DMS79 (cell line): ENCODE data around the gene TM4SF18.
"Not testable (repeated sequence)": the region's sequence is repeated elsewhere in the genome, so short reads cannot be mapped to it uniquely, and the experiment has no call there.

ENCODE experiments used
- DNase-seq: peaks from one replicate; lab custom pipeline; 2025; lab: John Stamatoyannopoulos, UW

TM4SF18 gene, protein sequence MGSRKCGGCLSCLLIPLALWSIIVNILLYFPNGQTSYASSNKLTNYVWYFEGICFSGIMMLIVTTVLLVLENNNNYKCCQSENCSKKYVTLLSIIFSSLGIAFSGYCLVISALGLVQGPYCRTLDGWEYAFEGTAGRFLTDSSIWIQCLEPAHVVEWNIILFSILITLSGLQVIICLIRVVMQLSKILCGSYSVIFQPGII

DNA sequence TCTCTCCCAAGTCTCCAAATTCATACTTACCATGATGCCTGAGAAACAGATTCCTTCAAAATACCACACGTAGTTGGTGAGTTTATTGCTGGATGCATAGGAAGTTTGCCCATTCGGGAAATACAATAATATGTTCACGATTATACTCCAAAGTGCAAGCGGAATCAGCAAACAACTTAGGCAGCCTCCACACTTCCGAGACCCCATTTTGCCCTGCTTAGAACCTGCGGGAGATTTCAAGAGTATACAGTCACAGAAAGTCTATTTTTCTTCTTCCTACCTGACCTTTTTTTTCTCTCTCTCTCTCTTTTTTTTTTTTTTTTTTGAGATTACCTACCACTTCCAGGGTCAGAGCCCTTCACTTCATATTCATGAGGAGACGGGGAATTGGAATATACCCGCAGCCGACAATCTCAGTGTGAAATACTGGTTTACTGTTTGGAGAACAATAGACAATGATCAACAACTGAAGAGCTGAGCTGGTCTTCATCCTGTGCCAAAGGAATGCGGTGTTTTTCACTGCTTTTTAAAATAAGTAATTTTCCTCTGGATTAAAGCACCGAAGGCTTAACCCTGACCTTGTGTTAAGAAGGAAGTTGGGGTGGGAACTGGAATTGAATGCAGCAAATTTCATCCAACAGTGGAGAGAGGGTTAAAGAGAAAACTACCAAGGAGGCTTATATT, at the start of gene TM4SF18:
TSS of gene TM4SF18 (minus strand) at position 461 of the 684 bp plus-strand sequence. CDS start at position 207, 254 bp downstream.
- no peak for DNase-seq

DNA sequence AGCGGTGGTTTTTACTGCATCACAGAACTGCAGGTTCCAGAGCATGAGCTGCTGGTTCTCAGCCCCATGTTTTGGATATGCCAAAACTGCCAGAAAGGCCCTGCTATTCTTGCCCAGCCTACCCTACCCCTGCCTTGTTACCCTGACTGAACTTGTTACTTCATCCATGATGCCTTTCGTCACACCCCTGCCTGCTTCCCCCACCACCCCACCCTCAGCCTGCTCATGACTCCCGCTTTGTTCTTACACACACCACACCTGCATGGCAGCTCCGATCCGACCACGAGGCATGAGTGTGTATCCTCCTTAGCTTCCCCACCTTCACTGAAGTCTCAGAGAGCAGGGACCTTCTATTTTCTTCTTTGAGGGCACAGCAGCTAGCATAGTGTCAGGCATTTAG, 49.1 kb upstream of the TM4SF18 start:
- no peak for DNase-seq

DNA sequence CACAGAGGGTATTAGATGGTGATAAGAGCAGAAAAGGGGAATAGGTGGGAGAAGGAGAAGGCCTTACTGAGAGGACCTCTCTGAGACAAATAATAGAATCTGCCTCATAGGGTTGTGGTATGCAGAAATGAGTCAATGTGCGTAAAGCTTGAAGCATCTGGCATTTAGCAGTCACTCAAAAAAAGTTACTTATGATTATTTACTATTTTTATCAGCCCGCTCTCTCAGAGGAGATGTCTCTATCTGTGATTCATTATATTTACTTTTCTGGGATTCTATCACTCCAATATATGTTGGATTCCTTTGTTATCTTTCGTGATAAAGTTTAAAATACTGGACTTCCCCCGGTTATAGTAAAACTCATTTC, 48.6 kb upstream of the TM4SF18 start:
- DNase-seq: no peak

DNA sequence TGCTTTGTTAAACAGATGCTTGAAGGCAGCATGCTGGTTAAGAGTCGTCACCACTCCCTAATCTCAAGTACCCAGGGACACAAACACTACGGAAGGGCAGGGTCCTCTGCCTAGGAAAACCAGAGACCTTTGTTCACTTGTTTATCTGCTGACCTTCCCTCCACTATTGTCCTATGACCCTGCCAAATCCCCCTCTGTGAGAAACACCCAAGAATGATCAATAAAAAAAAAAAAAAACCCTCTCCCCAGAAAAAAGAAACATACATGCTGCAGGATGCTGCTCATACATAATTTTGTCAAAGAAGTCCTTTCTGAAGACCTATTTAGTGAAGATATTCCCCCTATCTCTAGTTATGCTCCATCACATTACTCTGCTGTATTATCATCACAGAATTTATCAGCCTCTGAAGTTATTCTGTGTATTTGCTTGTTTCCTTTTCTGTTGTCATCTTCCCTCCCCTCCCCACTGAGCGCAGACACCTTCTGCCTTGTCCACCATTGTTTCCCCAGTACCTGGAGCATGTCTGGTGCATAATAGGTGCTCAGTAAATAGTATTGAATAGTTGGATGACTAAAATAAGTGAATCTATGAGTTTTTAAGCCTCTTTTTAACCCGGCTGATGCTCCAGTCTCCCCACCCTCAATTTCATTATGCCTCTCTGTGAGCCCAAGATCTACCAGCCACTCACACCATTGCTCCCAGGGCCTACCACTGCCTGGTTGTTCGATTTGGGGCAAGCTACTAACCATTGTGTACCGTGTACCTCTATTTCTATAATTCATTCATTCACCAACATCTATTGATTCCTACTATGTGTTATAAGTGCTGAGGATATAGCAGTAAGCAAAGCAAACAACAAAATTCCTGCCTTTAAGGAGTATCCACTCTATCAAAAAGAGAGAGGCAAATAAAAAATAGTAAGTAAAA, 48.0 kb upstream of the TM4SF18 start:
- no peak for DNase-seq

DNA sequence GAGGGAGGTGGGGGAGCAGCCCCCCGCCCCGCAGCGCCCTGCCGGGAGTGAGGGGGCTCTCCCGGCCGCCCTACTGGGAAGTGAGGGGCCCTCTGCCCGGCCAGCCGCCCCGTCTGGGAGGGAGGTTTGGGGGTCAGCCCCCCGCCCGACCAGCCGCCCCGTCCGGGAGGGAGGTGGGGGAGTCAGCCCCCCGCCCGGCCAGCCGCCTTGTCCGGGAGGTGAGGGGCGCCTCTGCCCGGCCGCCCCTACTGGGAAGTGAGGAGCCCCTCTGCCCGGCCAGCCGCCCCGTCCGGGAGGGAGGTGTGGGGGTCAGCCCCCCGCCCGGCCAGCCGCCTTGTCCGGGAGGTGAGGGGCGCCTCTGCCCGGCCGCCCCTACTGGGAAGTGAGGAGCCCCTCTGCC, 46.8 kb upstream of the TM4SF18 start:
- not testable (repeated sequence) for DNase-seq

DNA sequence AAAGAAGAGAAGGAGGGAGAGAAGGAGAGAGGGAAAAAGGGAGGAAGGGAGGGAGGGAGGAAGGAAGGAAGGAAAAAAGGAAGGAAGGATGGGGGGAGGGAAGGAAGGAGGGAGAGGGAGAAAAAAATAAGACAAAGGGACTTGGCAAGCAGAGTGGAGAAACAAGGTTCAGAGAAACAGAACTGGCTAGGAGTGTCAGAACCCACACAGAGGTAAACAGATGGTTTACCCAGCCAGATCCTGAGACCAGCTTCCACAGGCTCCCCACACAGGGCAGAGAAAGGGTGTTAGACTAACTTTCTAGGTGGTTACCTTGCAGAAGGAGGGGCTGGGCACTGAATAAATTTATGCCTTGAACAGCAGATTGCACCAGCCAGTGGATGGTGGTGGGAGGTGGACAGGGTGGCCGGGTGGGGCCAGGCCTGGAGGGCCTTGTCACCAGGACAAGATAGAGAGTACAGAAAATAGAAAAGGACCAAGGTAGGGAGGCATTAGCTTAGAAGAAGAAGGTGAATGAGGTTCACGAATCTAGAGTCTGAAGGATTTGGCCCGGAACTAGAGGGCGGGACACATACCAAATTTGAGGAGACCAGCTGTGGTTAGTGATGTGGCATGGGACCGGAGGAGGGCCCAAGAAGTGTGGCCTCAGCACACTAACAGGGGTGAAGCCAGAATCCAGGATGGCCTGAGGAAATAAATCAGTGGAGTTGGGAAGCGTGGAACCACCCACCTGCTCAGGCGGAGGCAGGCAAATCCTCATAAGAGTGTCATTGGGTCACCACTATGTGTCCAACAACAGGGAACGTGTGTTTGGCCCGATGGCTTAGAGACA, 45.3 kb upstream of the TM4SF18 start:
- DNase-seq: no peak

DNA sequence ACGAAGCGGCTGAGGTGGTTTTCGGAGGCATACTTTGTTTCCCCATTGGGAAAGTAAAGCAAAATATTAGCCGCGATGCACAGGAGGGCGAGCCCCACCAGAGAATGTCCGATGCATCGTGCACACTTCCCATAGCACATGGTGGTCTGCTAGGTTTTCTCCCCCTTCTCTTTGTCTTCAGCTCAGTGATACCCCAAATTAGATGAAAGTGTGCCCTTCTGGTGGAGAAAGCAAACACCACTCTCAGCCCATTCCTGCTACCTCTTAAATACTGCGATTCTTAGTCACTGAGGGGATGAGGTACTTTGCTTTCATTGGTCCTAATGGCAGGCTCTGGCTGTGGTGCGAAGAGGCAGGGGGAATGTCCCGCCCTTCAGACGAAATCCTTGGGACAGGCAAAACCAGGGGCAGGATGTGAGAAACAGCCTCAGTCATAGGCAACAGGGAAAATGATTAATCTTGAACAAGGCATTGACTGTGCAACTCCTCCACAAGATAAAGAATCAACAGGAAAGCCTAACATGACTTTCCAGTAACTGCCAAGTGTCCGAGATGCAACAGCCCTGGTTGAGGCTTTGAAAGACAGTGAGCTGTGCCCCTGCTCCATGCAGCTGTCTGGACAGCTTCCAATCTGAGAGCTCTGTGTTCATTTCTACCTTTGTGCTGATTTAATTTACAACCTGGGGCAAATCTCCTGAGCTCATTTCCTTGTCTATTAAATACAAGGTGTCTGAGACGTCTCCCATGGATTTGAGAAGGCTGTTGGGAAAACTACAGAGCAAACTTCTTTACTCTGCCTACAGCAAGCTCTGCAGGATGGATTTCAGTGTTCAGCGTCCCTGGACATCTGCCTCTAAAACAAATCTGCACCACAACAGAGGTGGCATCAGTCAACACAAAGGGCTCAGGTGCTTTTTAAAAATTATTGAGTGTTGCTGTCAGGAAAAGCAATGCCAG, 44.2 kb upstream of the TM4SF18 start, which contains the start of gene TM4SF1:
TSS of gene TM4SF1 (minus strand) at position 242 of the 957 bp plus-strand sequence. CDS start at position 140, 102 bp downstream.
- DNase-seq: no peak

DNA sequence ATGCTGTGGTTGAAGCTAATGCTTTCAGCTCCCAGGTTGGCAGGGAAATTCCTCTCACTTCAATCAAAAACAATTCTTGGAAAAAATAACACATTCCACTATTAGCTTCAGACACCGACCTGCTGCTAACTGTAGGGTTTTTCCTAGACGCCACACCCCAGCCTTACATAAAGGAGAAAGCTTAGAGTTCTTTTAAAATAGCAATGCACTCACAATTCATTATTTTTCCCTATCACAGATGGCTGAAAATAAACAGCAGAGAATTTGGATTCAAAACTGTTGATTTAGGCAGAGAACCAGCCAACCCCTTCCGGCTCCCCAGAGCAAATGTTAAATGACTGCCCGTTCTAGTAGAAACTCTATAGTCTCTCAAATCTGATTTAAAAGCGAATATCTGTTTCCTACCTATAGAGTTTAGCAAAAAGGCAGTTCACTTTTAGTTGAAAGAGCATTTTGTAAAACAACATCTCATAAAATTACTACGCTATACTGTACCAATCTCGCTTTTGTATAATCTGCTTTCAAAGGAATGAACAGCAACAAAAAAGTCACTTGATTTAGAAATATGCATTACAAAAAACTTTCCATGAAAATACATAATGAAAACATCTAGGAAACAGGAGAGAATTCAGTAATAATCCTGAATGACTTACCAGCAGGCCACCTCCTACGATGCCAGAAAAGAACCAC, 43.4 kb upstream of the TM4SF18 start:
- DNase-seq: no peak

DNA sequence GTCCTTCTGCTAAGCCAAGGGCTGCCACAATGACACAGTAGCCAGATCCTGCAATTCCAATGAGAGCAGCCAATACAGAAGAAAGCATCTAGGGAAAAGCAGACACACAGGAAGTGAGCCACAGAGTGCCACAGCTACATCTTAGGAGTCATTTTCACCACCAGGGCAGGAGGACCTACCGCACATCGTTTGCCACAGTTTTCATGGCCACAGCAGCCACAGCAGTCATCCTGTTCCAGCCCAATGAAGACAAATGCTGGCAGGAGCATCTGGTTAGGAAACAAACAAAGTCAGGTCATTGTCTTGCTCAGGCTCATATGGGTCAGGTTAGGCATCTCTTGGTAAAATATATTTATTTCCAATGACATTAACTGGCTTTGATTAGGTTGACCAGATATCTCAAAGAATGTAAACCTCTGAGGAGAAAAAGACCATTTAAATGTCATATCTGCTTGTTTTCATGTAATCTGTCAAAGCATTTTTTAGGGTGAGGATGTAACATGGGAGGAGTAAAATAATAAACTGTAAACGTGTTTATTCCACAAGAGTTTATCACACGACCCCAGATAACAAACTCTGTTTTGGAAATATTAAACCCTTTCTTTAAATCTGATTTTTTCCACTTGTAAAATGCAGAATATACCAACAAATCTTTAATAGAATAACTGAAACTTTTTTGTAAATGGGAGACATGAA, 42.2 kb upstream of the TM4SF18 start:
- DNase-seq: no peak

DNA sequence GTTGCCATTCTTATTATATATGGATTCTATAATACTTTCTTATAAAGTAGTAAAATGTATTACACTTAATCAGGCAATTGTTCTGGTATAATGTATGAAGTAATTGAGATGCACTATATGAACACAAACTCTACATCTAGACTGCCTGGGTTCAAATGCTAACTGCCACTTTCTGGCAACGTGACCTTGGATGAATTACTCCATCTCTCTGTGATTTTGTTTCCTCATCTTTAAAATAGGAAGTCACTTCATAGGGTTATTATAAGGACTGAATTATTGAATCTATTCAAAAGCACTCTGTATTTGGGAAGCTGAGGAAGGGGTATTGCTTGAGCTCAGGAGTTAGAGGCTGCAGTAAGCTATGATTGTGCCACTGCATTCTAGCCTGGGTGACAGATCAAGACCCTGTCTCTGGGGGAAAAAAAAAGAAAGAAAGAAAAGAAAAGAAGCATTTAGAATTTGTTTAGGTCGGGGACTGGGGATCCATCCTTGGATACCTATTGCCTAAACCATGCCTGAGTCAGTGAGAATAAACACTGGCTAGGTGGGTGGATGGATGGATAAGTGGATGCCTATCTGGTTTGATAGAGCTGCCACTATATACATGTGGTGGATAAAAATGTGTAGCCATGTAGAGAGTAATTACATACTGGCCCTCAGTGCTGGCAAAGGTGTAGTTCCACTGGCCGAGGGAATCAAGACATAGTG, 41.5 kb upstream of the TM4SF18 start:
- DNase-seq: no peak

DNA sequence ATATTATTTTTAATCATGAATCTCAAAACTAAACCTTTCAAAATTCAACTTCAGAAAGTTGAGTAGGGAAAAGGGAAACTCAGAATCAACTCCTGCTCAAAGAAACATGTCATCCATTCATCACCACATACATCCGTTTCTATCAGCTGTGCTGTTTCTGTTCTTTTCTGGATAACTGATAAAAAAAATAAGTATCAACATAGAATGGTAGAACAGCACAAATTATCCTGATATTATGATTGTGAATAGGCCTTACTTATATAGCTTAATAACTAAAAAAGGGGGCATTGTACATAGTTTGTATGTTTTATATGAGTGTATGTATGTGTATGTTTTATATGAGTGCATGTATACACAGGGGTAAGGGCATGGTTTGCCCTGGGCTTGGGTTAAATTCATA, 41.0 kb upstream of the TM4SF18 start:
- no peak for DNase-seq

DNA sequence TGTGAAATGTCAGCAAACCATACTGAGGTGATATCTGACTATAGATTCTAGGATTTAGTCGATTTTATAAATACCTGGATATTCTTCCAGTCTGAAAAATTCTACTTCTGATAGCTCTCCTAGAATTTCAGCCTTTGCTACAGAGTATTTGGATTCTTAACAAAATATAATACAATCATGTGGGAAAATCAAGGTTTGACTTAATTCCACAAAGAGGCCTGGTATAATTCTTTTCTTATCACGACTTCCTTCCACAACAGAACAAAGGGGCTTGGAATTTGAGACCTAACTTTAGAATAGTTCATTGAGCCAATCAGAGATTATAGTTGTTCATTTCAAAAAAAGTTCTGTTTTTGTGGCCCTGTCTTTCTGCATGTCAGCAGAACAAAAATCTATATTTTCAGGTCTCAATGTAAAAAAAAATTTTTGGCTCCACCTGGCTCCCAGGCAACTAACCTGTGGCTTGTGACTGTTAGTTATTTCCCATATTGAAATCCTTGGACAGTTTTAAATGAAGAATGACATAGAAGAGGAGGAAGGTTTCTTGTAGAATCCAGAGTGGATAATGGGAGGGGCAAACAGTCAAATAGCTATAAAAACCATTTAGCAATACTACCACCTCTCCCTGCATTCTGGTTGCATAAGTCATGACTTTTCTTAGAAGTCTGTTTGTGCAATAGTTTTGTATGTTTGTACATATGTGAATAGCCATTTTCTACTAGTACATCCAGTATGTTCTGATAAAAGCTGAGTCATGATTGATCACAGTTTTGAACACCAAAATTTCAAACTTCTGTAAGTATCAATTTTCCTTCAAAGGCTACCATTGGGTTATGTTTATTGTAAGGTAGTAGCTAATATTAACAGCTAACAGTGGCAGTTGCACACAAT, 40.0 kb upstream of the TM4SF18 start:
- no peak for DNase-seq

DNA sequence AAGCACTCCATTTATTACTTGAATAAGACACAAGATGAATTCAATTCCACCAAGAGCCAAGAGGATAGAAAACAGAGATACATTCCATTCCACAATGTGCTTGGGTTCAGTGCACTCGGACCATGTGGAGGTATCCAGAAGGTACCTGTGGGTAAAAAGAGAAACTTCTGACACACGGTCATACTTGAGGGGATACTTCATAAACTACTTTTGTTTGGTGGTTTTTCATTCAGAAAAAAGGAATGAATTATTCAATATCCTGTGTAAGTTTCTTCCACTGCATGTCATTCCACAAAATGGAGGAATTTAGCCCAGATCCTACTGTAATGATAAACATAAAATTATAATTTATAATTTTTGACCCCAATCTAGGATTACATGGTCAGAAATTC, 38.3 kb upstream of the TM4SF18 start:
- no peak for DNase-seq

DNA sequence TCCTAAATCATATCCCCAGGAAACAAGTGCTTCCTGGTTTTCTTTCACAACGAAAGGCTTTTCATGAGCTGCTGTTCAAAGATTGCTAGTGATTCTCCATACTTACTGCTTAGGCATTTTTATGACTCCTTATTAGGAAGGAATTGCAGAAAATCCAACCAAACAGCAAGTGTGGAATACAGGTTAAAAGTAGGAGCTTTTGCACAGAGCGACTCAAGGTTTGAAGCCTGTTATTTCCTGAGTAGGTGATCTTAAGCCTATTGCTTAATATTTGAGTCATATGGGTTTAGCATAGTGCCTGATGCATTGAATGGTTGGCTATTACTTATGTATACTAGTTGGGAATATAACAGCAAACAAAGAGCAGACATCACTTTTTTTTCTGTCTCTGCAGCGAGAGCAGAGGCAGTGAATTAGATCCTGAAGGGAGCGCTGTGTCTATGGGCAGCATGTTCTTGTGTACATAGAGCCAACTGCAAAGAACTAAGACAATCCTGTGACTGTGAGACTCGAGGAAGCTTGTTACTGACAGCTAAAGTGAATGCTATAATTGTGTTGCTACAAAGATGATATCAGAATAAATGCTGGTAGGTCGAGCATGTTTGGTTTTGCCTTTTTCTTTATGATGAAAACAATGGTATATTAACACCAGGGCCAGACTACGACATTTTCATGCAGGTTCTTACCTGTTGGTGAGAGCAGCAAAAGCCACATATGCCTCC, 37.7 kb upstream of the TM4SF18 start:
- no peak for DNase-seq

DNA sequence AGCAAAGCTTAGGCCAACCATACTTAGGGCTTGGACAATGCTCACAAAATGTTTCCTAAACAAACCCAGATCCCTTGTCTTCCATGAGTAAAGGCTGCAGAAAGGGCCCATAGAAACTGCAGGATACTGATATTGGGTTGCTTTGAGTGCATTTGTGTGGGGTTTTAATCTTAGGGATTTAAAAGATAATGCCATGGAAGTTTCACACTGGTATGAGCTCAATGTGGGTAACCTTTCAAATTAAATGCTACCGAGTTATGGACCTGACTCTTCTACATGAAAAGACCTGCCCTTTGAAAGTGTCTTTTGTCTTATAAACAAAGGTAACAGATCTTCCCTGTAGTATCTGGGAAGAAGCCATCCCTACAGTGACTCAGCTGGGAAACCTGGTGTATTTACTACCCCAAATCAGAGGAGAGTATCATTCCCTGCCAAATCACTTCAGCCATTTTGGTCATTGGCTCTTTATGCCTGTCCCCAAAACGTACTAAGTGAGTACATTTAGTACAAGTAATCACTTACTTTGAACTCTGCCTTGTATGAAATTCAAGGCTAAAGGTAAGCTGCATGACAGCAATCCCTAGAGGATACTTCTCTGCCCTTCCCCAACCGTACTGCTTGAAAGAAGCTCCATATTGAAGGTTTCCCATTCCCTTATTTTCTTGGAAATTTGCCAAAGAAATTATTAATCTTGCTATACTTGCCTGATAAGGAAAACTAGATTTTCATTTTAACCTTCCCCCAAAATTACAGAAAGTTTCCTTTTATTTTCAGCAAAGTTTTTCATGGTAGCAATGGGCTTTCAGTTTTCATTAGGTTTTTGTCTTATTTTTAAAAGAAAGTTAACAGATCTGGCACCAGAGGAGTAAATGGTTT, 36.8 kb upstream of the TM4SF18 start:
- DNase-seq: no peak
